ENCODE measurements around the gene KRT26.

DNA sequence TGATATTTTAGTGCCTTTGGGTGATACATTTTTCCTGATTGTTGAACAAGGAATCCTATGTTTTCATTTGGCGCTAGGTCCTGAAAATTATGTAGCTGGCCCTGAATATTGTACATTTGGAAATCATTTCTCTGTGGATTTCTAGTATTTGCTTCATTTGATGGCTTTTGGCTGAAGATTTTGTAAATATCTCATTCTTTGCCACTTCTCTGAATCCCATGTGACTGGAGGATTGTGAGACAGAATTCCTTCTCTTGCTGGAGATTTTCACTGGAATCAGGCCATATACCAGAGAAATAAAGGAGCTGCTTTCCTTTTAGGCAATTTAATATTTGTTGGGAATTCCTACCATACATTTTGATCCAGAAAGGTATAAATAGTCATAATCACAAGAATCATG is 19.1 kb upstream of the KRT26 start:
- TF ChIP-seq CTCF (IDR thresholded peaks at IDR 0.05): no peak
- no peak for TF ChIP-seq POLR2A (IDR thresholded peaks at IDR 0.05)

Data from ovary (tissue), 3 donors.